ENCODE results near the gene SLC23A1. TPM values are rescaled to one million over a fixed set of nuclear protein-coding genes. Genes with fewer than 3 reads are reported as not detected.

Gene SLC23A1
- total RNA-seq, 2 donors from 2014 or later, result 0.35 to 0.93 TPM

GRCh38 chr5:139390639-139391569 is 7.8 kb upstream of the SLC23A1 start:
- H3K27ac ChIP-seq (ENCODE audit: low read depth, low read length), result no peak overlapping the region
- H3K4me1 Mint-ChIP-seq, result peaks cover 18% of the 10 kb centered on the region
- H3K9me3 Mint-ChIP-seq, result no peaks in the 10 kb centered on the region
- H3K27me3 Mint-ChIP-seq (ENCODE audit: insufficient read depth), result peaks cover 21% of the 10 kb centered on the region
- peak overlapping the region; percentile 68 for H3K4me3 Mint-ChIP-seq
- H3K36me3 ChIP-seq (ENCODE audit: control insufficient read depth, insufficient read depth, low read length), result no peaks in the 10 kb centered on the region
- H3K4me3 ChIP-seq (ENCODE audit: low read length), result no peak overlapping the region
- peaks cover 23% of the 10 kb centered on the region for H3K27me3 ChIP-seq (ENCODE audit: control insufficient read depth, insufficient read depth, low read length, poor library complexity, severe bottlenecking)
- no peak overlapping the region for H3K9ac ChIP-seq (ENCODE audit: extremely low read depth, low read length, poor library complexity, severe bottlenecking)
- H3K36me3 Mint-ChIP-seq (ENCODE audit: low read depth), result no peaks in the 10 kb centered on the region
- H3K27ac Mint-ChIP-seq, result no peak overlapping the region
- TF ChIP-seq, protein P1, sequence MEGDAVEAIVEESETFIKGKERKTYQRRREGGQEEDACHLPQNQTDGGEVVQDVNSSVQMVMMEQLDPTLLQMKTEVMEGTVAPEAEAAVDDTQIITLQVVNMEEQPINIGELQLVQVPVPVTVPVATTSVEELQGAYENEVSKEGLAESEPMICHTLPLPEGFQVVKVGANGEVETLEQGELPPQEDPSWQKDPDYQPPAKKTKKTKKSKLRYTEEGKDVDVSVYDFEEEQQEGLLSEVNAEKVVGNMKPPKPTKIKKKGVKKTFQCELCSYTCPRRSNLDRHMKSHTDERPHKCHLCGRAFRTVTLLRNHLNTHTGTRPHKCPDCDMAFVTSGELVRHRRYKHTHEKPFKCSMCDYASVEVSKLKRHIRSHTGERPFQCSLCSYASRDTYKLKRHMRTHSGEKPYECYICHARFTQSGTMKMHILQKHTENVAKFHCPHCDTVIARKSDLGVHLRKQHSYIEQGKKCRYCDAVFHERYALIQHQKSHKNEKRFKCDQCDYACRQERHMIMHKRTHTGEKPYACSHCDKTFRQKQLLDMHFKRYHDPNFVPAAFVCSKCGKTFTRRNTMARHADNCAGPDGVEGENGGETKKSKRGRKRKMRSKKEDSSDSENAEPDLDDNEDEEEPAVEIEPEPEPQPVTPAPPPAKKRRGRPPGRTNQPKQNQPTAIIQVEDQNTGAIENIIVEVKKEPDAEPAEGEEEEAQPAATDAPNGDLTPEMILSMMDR (conservative IDR thresholded peaks at IDR 0.05), result no peak
- H3K4me1 ChIP-seq (ENCODE audit: control insufficient read depth, insufficient read depth, low read length), result no peaks in the 10 kb centered on the region
- DNase-seq, result peak; percentile 56
- WGBS, 2 experiments (ENCODE audit: insufficient coverage in 1 of 2, insufficient read length in 1 of 2), result 88 to 92% methylated on average over 5 to 10 of the region's 10 CpGs
- no peaks in the 10 kb centered on the region for H3K9me3 ChIP-seq (ENCODE audit: control insufficient read depth, low read length)

DNA sequence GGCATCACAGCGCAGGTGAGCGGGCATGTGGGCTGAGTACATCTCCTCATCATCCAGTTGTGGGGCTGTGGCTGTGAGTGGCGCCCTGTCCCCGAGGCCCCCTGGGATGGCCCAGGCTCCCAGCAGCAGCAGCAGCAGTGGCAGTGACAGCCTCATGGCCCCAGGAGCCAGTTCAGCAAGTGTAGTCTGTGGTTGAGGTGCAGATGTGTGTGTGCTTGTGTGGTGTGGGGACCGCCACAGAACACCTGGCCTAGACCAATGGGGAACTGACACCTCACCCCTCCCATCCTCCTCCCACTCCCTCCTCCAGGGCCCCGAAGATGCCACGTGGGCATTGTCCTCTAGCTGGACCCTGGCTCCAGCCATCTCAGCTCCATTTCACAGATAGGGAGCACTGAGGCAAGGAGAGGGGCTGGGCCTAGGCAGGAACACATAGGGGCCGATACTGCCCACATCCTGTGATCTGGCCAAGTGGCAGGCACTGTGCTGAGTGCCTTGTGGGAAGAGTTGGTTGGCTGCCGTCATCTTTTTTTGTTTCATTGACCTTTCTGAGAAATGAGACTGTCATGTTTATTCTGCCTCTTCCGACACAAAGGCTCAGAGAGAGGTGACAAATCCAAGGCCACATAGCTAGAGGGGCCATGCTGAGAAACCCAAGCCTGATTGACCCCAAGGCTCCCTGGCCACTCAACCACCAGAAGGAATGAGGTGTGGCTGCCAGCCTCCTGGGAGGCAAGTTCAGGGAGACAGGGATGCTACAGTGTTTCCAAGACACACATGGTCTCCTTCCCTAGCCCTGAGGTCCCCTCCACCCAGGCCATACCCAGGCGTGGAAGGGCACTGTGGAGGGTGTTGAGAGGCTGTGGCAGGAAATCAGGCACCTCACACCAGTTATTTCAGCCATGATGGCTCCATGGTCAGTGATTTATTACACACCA is 6.9 kb upstream of the SLC23A1 start, which contains the start of gene MZB1:
MZB1 (minus strand) TSS at position 213 of the 938 bp plus-strand sequence; CDS start at position 156, 57 bp downstream.
- peaks cover 21% of the 10 kb centered on the region for H3K27me3 Mint-ChIP-seq (ENCODE audit: insufficient read depth)
- peak; percentile 47 for DNase-seq
- H3K27ac Mint-ChIP-seq, result no peak within 1 kb of the TSS
- H3K27me3 ChIP-seq (ENCODE audit: control insufficient read depth, insufficient read depth, low read length, poor library complexity, severe bottlenecking), result peaks cover 23% of the 10 kb centered on the region
- H3K4me1 Mint-ChIP-seq, result peaks cover 16% of the 10 kb centered on the region
- no peak within 1 kb of the TSS for H3K27ac ChIP-seq (ENCODE audit: low read depth, low read length)
- no peak within 1 kb of the TSS for H3K9ac ChIP-seq (ENCODE audit: extremely low read depth, low read length, poor library complexity, severe bottlenecking)
- no peaks in the 10 kb centered on the region for H3K36me3 ChIP-seq (ENCODE audit: control insufficient read depth, insufficient read depth, low read length)
- H3K9me3 Mint-ChIP-seq, result no peaks in the 10 kb centered on the region
- TF ChIP-seq, protein P1 (conservative IDR thresholded peaks at IDR 0.05), result no peak
- no peak within 1 kb of the TSS for H3K4me3 ChIP-seq (ENCODE audit: low read length)
- WGBS, 2 experiments (ENCODE audit: insufficient coverage in 1 of 2, insufficient read length in 1 of 2), result 88 to 90% methylated on average over 3 to 10 of the region's 11 CpGs
- no peaks in the 10 kb centered on the region for H3K9me3 ChIP-seq (ENCODE audit: control insufficient read depth, low read length)
- H3K4me3 Mint-ChIP-seq, result no peak within 1 kb of the TSS
- H3K4me1 ChIP-seq (ENCODE audit: control insufficient read depth, insufficient read depth, low read length), result no peaks in the 10 kb centered on the region
- H3K36me3 Mint-ChIP-seq (ENCODE audit: low read depth), result no peaks in the 10 kb centered on the region

GRCh38 chr5:139388198-139388821 is 5.2 kb upstream of the SLC23A1 start:
- H3K4me3 ChIP-seq (ENCODE audit: low read length), result no peak overlapping the region
- no peaks in the 10 kb centered on the region for H3K9me3 ChIP-seq (ENCODE audit: control insufficient read depth, low read length)
- DNase-seq, result peak; percentile 60
- Mint-ChIP-seq H3K27me3 (ENCODE audit: insufficient read depth) (peaks cover 13% of the 10 kb centered on the region), H3K4me3 (no peak overlapping the region), H3K27ac (no peak overlapping the region), H3K9me3 (no peaks in the 10 kb centered on the region), H3K4me1 (peaks cover 23% of the 10 kb centered on the region), H3K36me3 (ENCODE audit: low read depth) (no peaks in the 10 kb centered on the region)
- H3K9ac ChIP-seq (ENCODE audit: extremely low read depth, low read length, poor library complexity, severe bottlenecking), result no peak overlapping the region
- TF ChIP-seq, protein P1 (conservative IDR thresholded peaks at IDR 0.05), result no peak
- H3K4me1 ChIP-seq (ENCODE audit: control insufficient read depth, insufficient read depth, low read length), result no peaks in the 10 kb centered on the region
- 40 to 76% methylated on average over 2 to 8 of the region's 8 CpGs for WGBS, 2 experiments (ENCODE audit: insufficient coverage in 1 of 2, insufficient read length in 1 of 2)
- peaks cover 7% of the 10 kb centered on the region for H3K27me3 ChIP-seq (ENCODE audit: control insufficient read depth, insufficient read depth, low read length, poor library complexity, severe bottlenecking)
- H3K36me3 ChIP-seq (ENCODE audit: control insufficient read depth, insufficient read depth, low read length), result no peaks in the 10 kb centered on the region
- no peak overlapping the region for H3K27ac ChIP-seq (ENCODE audit: low read depth, low read length)

Measured in endodermal cell (in vitro differentiated cells).